GM18907 (cell line): ENCODE measurements around the gene PRKAG2.

Source experiments
- ATAC-seq: cut with Tn5 transposase; IDR thresholded peaks from one replicate; pipeline ENCODE4 v1.9.1; 2021; ENCODE audit warnings: mild to moderate bottlenecking, moderate library complexity; ENCODE audit not compliant: unreplicated experiment

The PRKAG2 gene

DNA sequence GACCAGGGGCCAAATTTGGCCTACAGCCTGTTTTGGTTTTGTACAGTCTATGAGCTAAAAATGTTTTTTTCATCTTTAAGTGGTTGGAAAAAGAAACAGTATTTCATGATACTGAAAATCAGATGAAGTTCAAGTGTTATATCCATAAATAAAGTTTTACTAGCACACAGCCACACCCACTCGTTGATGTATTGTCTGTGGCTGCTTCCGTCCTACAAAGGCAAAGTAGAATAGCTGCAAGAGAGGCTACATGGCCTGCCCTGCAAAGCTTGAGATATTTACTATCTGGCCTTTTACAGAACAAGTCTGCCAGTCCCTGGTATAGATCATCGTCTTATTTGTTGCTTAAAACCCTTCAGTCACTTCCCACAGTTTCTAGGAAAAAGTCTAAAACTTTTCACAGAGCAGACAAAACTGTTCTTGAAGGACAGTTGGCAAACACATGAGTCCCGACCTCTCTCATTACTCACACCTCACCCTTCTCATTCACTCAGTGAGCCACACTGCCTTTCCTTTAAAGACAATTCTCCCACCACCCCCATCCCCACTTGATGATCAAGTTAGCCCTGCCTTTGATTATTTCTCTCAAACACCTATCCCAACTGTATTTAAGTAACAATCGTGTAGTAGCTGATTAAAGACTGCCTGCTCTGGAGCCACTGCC is 367.1 kb downstream of the PRKAG2 start:
- no peak for ATAC-seq

DNA sequence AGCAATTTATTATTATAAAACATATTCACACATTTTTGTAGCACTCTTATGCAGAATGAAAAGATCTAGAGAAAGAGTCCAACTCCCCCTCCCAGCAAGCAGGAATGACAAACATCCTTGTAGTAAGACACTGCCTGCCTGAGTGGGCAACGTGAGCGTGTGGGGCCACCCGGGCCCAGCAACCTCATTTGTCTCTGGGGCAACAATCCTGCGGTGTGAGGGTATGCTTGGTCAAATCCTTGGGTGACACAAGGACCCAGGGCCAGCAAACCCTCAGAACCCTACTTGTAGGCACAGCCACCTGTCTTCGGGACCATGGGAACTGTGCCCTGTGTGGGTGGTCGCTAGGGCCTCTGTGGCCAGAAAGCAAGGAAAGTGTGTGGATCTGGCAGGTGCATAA is 367.9 kb downstream of the PRKAG2 start:
- ATAC-seq: no peak

DNA sequence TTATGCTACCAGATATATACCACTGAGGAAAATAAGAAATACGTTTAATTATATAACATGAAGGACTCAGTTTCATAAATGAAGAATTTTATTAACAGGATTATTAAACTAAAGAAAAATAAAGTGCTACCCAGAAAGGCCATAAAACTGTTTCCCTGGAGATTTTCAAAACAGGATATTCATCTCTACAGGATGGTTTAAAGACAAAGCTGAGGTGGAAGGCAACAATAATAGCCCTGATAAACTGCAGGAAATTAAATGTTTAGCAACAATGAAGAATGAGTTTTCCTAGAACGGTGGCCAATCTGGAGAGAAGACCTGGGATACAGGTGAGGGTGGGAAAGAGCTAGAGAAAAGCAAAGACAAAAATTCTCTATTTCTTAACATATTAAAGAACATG is 369.1 kb downstream of the PRKAG2 start:
- no peak for ATAC-seq

DNA sequence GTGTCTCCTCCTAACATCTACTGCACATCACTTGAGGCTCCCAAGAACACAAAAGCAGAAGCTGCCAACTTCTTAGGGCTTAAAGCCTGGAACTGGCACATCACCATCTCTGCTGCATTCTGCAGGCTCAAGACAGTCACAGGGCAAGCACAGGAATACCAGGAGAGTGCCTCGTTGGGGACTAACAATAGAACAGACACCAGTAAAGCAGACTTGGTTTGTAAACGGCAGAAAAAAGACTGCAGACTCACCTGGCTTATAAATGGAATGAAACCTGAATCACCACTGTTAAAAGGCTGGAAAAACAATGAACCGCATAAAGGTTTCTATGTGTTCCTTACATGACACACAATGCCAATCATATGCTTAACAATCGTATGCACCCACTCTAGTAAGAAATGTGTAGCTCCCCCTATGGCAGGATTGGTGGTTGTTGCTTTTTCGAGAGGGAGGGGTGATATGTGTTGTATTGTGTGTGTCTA is 370.0 kb downstream of the PRKAG2 start:
- no peak for ATAC-seq
